HepG2 (cell line): ENCODE data around the gene KCNJ8. TPM values are rescaled to one million over a fixed set of nuclear protein-coding genes. Genes with fewer than 3 reads are reported as not detected.
"Not testable (repeated sequence)": the region's sequence is repeated elsewhere in the genome, so short reads cannot be mapped to it uniquely, and the experiment has no call there.

ENCODE experiments used
- ATAC-seq: fragments of 200-7000 bp; cut with Tn5 transposase; 3 replicates; pipeline ENCODE4 v1.9.1; 2020; ENCODE audit warnings: mild to moderate bottlenecking, moderate library complexity
- BruUV-seq: library from RNA; stranded (reverse); fragments of 400-500 nt; replicated peaks from 2 replicates; lab custom pipeline; 2021; lab: Mats Ljungman, UMichigan
- CTCF ChIA-PET: fragments of 300-600 bp; formaldehyde crosslinking; extraction: SDS; loops from one replicate; lab custom pipeline; 2021; ENCODE audit warnings: low total read pairs, inconsistent platforms, low intra/inter-chr PET ratio; lab: Yijun Ruan, JAX
- POLR2A ChIA-PET: fragments of 350-600 bp; sonication (Branson Sonifier 250); formaldehyde crosslinking; loops from one replicate; lab custom pipeline; 2020; ENCODE audit warnings: antibody characterized with exemption, inconsistent platforms; lab: Yijun Ruan, JAX
- DNase-seq: peaks from one replicate; pipeline ENCODE4 v3.0.0-alpha.2; 2015; ENCODE audit warnings: low spot score
- FAIRE-seq: peaks from 3 replicates; lab custom pipeline; 2011; peaks lifted over from hg19 to GRCh38; lab: Jason Lieb, UNC
- H2AFZ ChIP-seq: one replicate; pipeline ENCODE4 v1.6.1; 2011; ENCODE audit warnings: low read length, inconsistent platforms
- H3K27ac ChIP-seq: fragments of 300-600 bp; 3 replicates; pipeline ENCODE4 v1.8.0; 2011; ENCODE audit warnings: mixed run types, mild to moderate bottlenecking, mixed read lengths, low read length, inconsistent platforms; ENCODE audit not compliant: insufficient read depth; ENCODE audit errors: extremely low read length
- H3K27me3 ChIP-seq, 2 experiments: fragments of 200-600 bp in 1 of 2; 2 replicates in 1 of 2; 3 replicates in 1 of 2; pipeline versions ENCODE4 v1.6.0 to v1.8.0; 2011; ENCODE audit warnings: low read length in 2 of 2, mild to moderate bottlenecking in 2 of 2, moderate library complexity in 2 of 2, inconsistent platforms in 1 of 2; ENCODE audit not compliant: insufficient read depth in 2 of 2, control insufficient read depth in 1 of 2
- H3K36me3 ChIP-seq, 2 experiments: fragments of 200-600 bp in 1 of 2; replicated peaks in 1 of 2; 2 replicates in 1 of 2; 3 replicates in 1 of 2; pipeline versions ENCODE4 v1.5.1 to v1.8.0; 2011; ENCODE audit warnings: low read length in 2 of 2, inconsistent platforms in 1 of 2; ENCODE audit not compliant: insufficient read depth in 2 of 2, control insufficient read depth in 1 of 2
- H3K4me1 ChIP-seq: 2 replicates; pipeline ENCODE4 v1.5.1; 2012; ENCODE audit warnings: low read length, inconsistent platforms; ENCODE audit not compliant: insufficient read depth
- H3K4me2 ChIP-seq: 2 replicates; pipeline ENCODE4 v1.6.0; 2011; ENCODE audit warnings: low read depth, low read length, inconsistent platforms
- H3K4me3 ChIP-seq, 3 experiments: fragments of 200-600 bp in 1 of 3; sonication (generic), shearing (Covaris generic) in 1 of 3; replicated peaks in 1 of 3; 2 replicates each; pipeline ENCODE4 v1.5.1; 2011 to 2016; ENCODE audit warnings: low read length in 3 of 3, inconsistent platforms in 2 of 3, low read depth in 2 of 3, mild to moderate bottlenecking in 2 of 3, control low read depth in 1 of 3, mixed read lengths in 1 of 3; ENCODE audit not compliant: insufficient read depth in 1 of 3
- H3K79me2 ChIP-seq: one replicate; pipeline ENCODE4 v1.6.1; 2011; ENCODE audit warnings: low read length, inconsistent platforms; ENCODE audit not compliant: insufficient read depth
- H3K9ac ChIP-seq: 2 replicates; pipeline ENCODE4 v1.6.0; 2011; ENCODE audit warnings: mild to moderate bottlenecking, low read depth, low read length, inconsistent platforms; ENCODE audit not compliant: insufficient read depth
- H3K9me3 ChIP-seq: 2 replicates; pipeline ENCODE4 v1.5.1; 2012; ENCODE audit warnings: mild to moderate bottlenecking, low read length
- H4K20me1 ChIP-seq: 2 replicates; pipeline ENCODE4 v1.6.0; 2011; ENCODE audit warnings: inconsistent platforms, mild to moderate bottlenecking, low read length, moderate library complexity; ENCODE audit not compliant: insufficient read depth
- BRD4 ChIP-seq: sonication (generic); formaldehyde crosslinking; IDR thresholded peaks from 2 replicates; pipeline ENCODE4 v1.4.0; 2020; ENCODE audit warnings: missing genetic modification reagents
- DMTF1 ChIP-seq: sonication (generic); formaldehyde crosslinking; IDR thresholded peaks from 2 replicates; pipeline ENCODE4 v1.4.0; 2020; ENCODE audit warnings: mild to moderate bottlenecking, missing genetic modification reagents
- FLYWCH1 ChIP-seq: sonication (generic); formaldehyde crosslinking; IDR thresholded peaks from 2 replicates; pipeline ENCODE4 v1.8.1; 2023; ENCODE audit warnings: mild to moderate bottlenecking, missing genetic modification reagents
- HOXA9 ChIP-seq: sonication (generic); formaldehyde crosslinking; IDR thresholded peaks from 2 replicates; pipeline ENCODE4 v1.8.1; 2022; ENCODE audit warnings: missing genetic modification reagents, mild to moderate bottlenecking, moderate library complexity, borderline replicate concordance
- IRF2 ChIP-seq: IDR thresholded peaks from 2 replicates; pipeline ENCODE4 v1.6.1; 2018; ENCODE audit warnings: missing genetic modification reagents, missing compliant biosample characterization
- NR2F1 ChIP-seq, 2 experiments: fragments of 450-650 bp in 1 of 2; formaldehyde crosslinking in 1 of 2; IDR thresholded peaks; 2 replicates each; pipeline versions ENCODE4 v1.5.0 to v1.6.1; 2016 to 2020; ENCODE audit warnings: mild to moderate bottlenecking in 1 of 2, missing compliant biosample characterization in 1 of 2, missing genetic modification reagents in 1 of 2, moderate library complexity in 1 of 2
- TGIF2 ChIP-seq: IDR thresholded peaks from 2 replicates; pipeline ENCODE4 v1.6.1; 2016; ENCODE audit warnings: control low read depth, missing compliant biosample characterization
- ZNF263 ChIP-seq: sonication (generic); formaldehyde crosslinking; IDR thresholded peaks from 2 replicates; pipeline ENCODE4 v1.4.0; 2020; ENCODE audit warnings: missing genetic modification reagents
- ZNF414 ChIP-seq: sonication (generic); formaldehyde crosslinking; IDR thresholded peaks from 2 replicates; pipeline ENCODE4 v1.5.0; 2020; ENCODE audit warnings: missing genetic modification reagents
- ZNF616 ChIP-seq: sonication (generic); formaldehyde crosslinking; IDR thresholded peaks from 2 replicates; pipeline ENCODE4 v1.5.0; 2020; ENCODE audit warnings: low read depth, mild to moderate bottlenecking, missing genetic modification reagents
- ZNF746 ChIP-seq: sonication (generic); formaldehyde crosslinking; IDR thresholded peaks from 2 replicates; pipeline ENCODE4 v1.8.0; 2022; ENCODE audit warnings: mild to moderate bottlenecking, missing genetic modification reagents
- WGBS: methylation state at CpG from one replicate; pipeline ENCODE4 v1.1.6; 2017; ENCODE audit warnings: low lambda C conversion rate; 5-methylcytosine and 5-hydroxymethylcytosine counted together
- in situ Hi-C: cut with HindIII; loops from 2 replicates; pipeline ENCODE4 v1.10.0; 2017; ENCODE audit warnings: low pct_unique_long_range_greater_than_20kb; ENCODE audit not compliant: extremely low pct_ligation_motif_present
- intact Hi-C: fragments of 100-400 bp; cut with micrococcal nuclease; formaldehyde crosslinking; loops from one replicate; pipeline ENCODE4 v1.10.0; 2022; ENCODE audit not compliant: unreplicated experiment
- polyA plus RNA-seq, 8 experiments: library from polyadenylated mRNA; depleted of rRNA in 3 of 8; stranded (reverse) in 7 of 8; unstranded in 1 of 8; fragments of >200 nt; fragmentation: Illumina TruSeq in 4 of 8; extraction: Trizol in 4 of 8; gene quantifications; 2 replicates each; pipeline versions ENCODE4 v1.2.1 to v1.2.3, GENCODE V29; 2011 to 2016; ENCODE audit warnings: low read depth in 4 of 8, missing spikeins in 1 of 8, mixed read lengths in 1 of 8; ENCODE audit not compliant: insufficient read depth in 1 of 8
- total RNA-seq, 5 experiments: library from RNA; depleted of rRNA; stranded (reverse); fragments of >200 nt; fragmentation: Illumina TruSeq; extraction: Trizol; gene quantifications; 2 replicates each; pipeline ENCODE4 v1.2.3, GENCODE V29; 2016; ENCODE audit warnings: low read depth in 1 of 5
- TF ChIP-seq, protein P1 (sequence below): IDR thresholded peaks from 2 replicates; pipeline ENCODE4 v1.6.1; 2016; ENCODE audit warnings: missing compliant biosample characterization, missing genetic modification reagents, borderline replicate concordance
- TF ChIP-seq, protein P2 (sequence below): sonication (generic); formaldehyde crosslinking; IDR thresholded peaks from 2 replicates; pipeline ENCODE4 v1.4.0; 2020; ENCODE audit warnings: mild to moderate bottlenecking, low read depth, missing genetic modification reagents

The KCNJ8 gene
- total and polyA plus RNA-seq, 2 of the 13 experiments (the other 11 are each of a cell fraction or from before 2014, with no cell fraction given), result not detected

DNA sequence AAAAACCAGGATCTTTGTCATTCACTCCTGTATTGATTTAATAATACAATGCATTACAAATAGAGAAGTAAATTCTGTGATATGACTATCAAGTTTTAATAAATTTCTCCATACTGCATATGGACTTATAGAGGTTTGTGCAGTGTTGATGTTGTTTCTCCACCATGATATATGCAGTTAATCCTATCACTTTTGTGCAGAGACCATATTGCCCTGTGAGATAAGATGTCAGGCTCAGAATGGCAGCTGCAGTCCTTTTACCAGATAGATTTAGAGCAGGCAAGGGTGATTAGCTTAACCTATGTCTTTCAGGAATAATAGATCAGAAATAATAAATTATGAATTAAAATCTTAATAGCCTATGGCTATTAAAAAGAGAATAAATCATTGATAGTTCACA, 38.6 kb upstream of the KCNJ8 start (continued):
- TF ChIP-seq ZNF414 (CRISPR knock-in tag), result no peak
- no peak for TF ChIP-seq HOXA9 (CRISPR knock-in tag)
- no peak for TF ChIP-seq ZNF746 (CRISPR knock-in tag)

GRCh38 chr12:21812340-21812739, 37.8 kb upstream of the KCNJ8 start:
- H3K27ac ChIP-seq, FAIRE-seq, DNase-seq, BruUV-seq, POLR2A ChIA-PET, H3K27me3 ChIP-seq, H2AFZ ChIP-seq, intact Hi-C loops, H3K9ac ChIP-seq, H4K20me1 ChIP-seq, in situ Hi-C loops, H3K4me1 ChIP-seq, H3K36me3 ChIP-seq, H3K4me3 ChIP-seq, ATAC-seq, CTCF ChIA-PET, H3K79me2 ChIP-seq, H3K4me2 ChIP-seq, H3K9me3 ChIP-seq: not testable (repeated sequence)
- 4% methylated on average over 2 of the region's 2 CpGs for WGBS

DNA sequence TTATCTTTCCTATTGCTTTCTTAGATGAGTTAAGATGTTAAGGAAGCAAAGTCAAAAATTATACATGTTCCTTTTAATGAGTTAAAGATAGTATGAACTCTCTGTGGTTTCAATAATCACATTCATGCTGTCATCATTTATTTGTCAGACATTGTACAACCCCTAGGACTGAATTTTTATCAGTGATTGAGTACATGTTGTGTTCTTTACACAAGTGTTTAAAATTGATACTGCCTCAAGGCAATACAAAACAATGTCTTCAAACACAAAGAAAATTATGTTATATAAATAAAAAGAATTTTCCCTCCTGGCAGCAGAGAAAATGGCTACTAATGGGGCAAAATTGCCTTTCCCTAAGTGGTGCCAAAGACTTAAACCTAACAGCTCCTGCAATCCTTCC, 34.6 kb upstream of the KCNJ8 start:
- DNase-seq (no peak), ATAC-seq (no peak), FAIRE-seq (no peak)
- no peaks in the 10 kb centered on the region for H4K20me1 ChIP-seq
- ChIA-PET CTCF (no interaction called here), POLR2A (no interaction called here)
- no peak overlapping the region for H3K4me3 ChIP-seq
- H3K79me2 ChIP-seq, result no peaks in the 10 kb centered on the region
- H3K4me2 ChIP-seq, result no peak overlapping the region
- in situ Hi-C loops, result no loop called here
- no peak overlapping the region for H2AFZ ChIP-seq
- peaks cover 10% of the 10 kb centered on the region; the same call in 1 of the 2 replicates for H3K9me3 ChIP-seq
- intact Hi-C loops, result no loop called here
- no peaks in the 10 kb centered on the region for H3K27me3 ChIP-seq
- no peaks in the 10 kb centered on the region for H3K36me3 ChIP-seq
- no peaks in the 10 kb centered on the region for H3K4me1 ChIP-seq
- no peak overlapping the region for H3K27ac ChIP-seq
- H3K9ac ChIP-seq, result no peak overlapping the region
- no TSS peak for BruUV-seq
- TF ChIP-seq TGIF2 (CRISPR knock-in tag), result no peak
- no peak for TF ChIP-seq ZNF263
- TF ChIP-seq DMTF1, result no peak
- no peak for TF ChIP-seq NR2F1 (CRISPR knock-in tag; IDR thresholded peaks at IDR 0.05)
- TF ChIP-seq ZNF616 (CRISPR knock-in tag), result no peak
- no peak for TF ChIP-seq FLYWCH1 (CRISPR knock-in tag)
- TF ChIP-seq, protein P1, sequence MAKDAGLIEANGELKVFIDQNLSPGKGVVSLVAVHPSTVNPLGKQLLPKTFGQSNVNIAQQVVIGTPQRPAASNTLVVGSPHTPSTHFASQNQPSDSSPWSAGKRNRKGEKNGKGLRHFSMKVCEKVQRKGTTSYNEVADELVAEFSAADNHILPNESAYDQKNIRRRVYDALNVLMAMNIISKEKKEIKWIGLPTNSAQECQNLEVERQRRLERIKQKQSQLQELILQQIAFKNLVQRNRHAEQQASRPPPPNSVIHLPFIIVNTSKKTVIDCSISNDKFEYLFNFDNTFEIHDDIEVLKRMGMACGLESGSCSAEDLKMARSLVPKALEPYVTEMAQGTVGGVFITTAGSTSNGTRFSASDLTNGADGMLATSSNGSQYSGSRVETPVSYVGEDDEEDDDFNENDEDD, result no peak
- TF ChIP-seq IRF2 (CRISPR knock-in tag), result no peak
- no peak for TF ChIP-seq BRD4 (CRISPR knock-in tag)
- TF ChIP-seq, protein P2, sequence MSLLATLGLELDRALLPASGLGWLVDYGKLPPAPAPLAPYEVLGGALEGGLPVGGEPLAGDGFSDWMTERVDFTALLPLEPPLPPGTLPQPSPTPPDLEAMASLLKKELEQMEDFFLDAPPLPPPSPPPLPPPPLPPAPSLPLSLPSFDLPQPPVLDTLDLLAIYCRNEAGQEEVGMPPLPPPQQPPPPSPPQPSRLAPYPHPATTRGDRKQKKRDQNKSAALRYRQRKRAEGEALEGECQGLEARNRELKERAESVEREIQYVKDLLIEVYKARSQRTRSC, result no peak
